RWPE1 (cell line): ENCODE data around the gene EPS8L2.
A peak's percentile ranks its signal among the peaks of the same experiment; 100 is the strongest.

ENCODE experiments used
- CTCF ChIA-PET: fragments of 350-600 bp; sonication (Branson Sonifier 250); formaldehyde crosslinking; extraction: SDS; loops from one replicate; lab custom pipeline; 2021; lab: Yijun Ruan, JAX
- POLR2A ChIA-PET: fragments of 400-600 bp; formaldehyde crosslinking; extraction: SDS; loops from one replicate; lab custom pipeline; 2020; ENCODE audit warnings: antibody characterized with exemption; ENCODE audit not compliant: low non-redundant PET; lab: Yijun Ruan, JAX
- DNase-seq: peaks from one replicate; pipeline ENCODE4 v3.0.0; 2012; ENCODE audit warnings: low spot score
- H3K27ac ChIP-seq: fragments of 450-650 bp; 2 replicates; pipeline ENCODE4 v1.5.1; 2017
- CTCF ChIP-seq: fragments of 450-650 bp; conservative IDR thresholded peaks from 2 replicates; pipeline ENCODE4 v1.5.1; 2017; ENCODE audit warnings: low read depth, mild to moderate bottlenecking

EPS8L2 gene

GRCh38 chr11:724778-725386 lies 18.9 kb downstream of the EPS8L2 start:
- TF ChIP-seq CTCF: no peak
- peak overlapping the region; percentile 94 for H3K27ac ChIP-seq
- ChIA-PET POLR2A (interaction anchor here (0.7 to 0.8 kb wide), 2 partner anchors 18 to 22 kb away, joined by 3 to 10 read pairs; partner anchors contain the start of gene TALDO1), CTCF (interaction anchor here (0.6 to 2.8 kb wide), 3 partner anchors 23 to 245 kb away, joined by 3 to 18 read pairs (median 3); partner anchors contain the start of genes DEAF1 and TMEM80)
- DNase-seq: no peak

- POLR2A ChIA-PET: interaction anchor here (0.6 kb wide), 1 partner anchor 44 kb away, joined by 3 read pairs; no protein-coding TSS in a partner anchor
- CTCF ChIA-PET: interaction anchor here (2.5 kb wide), 1 partner anchor 37 kb away, joined by 10 read pairs; no protein-coding TSS in a partner anchor
- DNase-seq: no peak
- TF ChIP-seq CTCF: no peak
- H3K27ac ChIP-seq: peak overlapping the region; percentile 94
Measured at GRCh38 chr11:725624-726202, 19.7 kb downstream of the EPS8L2 start.

- H3K27ac ChIP-seq: peak overlapping the region; percentile 94
- DNase-seq: peak; percentile 80
- ChIA-PET CTCF (interaction anchor here (1.5 to 2.5 kb wide), 2 partner anchors 20 to 36 kb away, joined by 8 to 10 read pairs; partner anchors contain the start of gene TALDO1), POLR2A (interaction anchor here (0.6 to 2.5 kb wide), 2 partner anchors 36 to 44 kb away, joined by 3 to 14 read pairs; no protein-coding TSS in a partner anchor)
- no peak for TF ChIP-seq CTCF
Measured at GRCh38 chr11:726278-727220, 20.5 kb downstream of the EPS8L2 start.

- H3K27ac ChIP-seq: peak overlapping the region; percentile 94
- CTCF ChIA-PET: interaction anchor here (0.6 to 2.5 kb wide), 6 partner anchors 17 to 207 kb away, joined by 3 to 10 read pairs (median 6); partner anchors contain the start of gene TALDO1
- TF ChIP-seq CTCF: no peak
- DNase-seq: no peak
- POLR2A ChIA-PET: interaction anchor here (0.6 to 2.5 kb wide), 3 partner anchors 21 to 36 kb away, joined by 4 to 14 read pairs (median 6); partner anchors contain the start of gene EPS8L2
Measured at GRCh38 chr11:727281-727701, 21.3 kb downstream of the EPS8L2 start.

GRCh38 chr11:727859-728748 lies 22.1 kb downstream of the EPS8L2 start:
- peak overlapping the region; percentile 94 for H3K27ac ChIP-seq
- ChIA-PET POLR2A (interaction anchor here (0.6 to 2.5 kb wide), 3 partner anchors 21 to 35 kb away, joined by 4 to 14 read pairs (median 6); partner anchors contain the start of gene EPS8L2), CTCF (interaction anchor here (0.6 to 2.5 kb wide), 12 partner anchors 9 to 208 kb away, joined by 3 to 10 read pairs (median 4); partner anchors contain the start of gene TALDO1)
- DNase-seq: peak; percentile 95
- peak; percentile 94 for TF ChIP-seq CTCF
